ENCODE results near the gene PAPPA. TPM values are rescaled to one million over a fixed set of nuclear protein-coding genes. Genes with fewer than 3 reads are reported as not detected.

PAPPA gene
- total RNA-seq, 2 experiments from 2014 or later: not detected

DNA sequence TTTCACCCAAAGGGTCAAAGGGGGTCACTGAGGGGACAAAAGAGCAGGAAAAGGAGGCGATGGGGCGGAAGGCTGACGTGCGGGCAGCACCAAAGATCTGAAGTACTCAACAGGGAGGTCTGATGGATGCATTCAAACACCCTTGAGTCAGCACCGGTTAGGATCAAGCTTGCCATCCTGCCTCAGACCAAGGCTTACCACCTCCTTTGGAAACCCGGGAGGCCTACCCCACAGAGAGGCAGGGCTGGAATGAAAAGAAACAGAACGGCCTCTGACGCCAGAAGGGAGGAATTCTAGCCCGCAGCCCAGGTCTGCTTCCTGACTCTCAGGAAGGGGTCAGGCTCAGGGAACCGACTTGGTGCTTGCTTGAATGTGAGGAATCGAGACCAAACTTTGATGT lies 125.6 kb downstream of the PAPPA start:
- H3K9me3 Mint-ChIP-seq: no peaks in the 10 kb centered on the region
- H3K4me1 Mint-ChIP-seq (ENCODE audit: low read depth): no peaks in the 10 kb centered on the region
- H3K4me3 Mint-ChIP-seq: no peak overlapping the region
- H3K27ac Mint-ChIP-seq: no peak overlapping the region
- peaks cover 10% of the 10 kb centered on the region for H3K27me3 Mint-ChIP-seq
- no peak for DNase-seq
- ChIA-PET POLR2A (no interaction called here), CTCF (no interaction called here)
- no peaks in the 10 kb centered on the region for H3K36me3 Mint-ChIP-seq
- intact Hi-C loops (cut with micrococcal nuclease): no loop called here

DNA sequence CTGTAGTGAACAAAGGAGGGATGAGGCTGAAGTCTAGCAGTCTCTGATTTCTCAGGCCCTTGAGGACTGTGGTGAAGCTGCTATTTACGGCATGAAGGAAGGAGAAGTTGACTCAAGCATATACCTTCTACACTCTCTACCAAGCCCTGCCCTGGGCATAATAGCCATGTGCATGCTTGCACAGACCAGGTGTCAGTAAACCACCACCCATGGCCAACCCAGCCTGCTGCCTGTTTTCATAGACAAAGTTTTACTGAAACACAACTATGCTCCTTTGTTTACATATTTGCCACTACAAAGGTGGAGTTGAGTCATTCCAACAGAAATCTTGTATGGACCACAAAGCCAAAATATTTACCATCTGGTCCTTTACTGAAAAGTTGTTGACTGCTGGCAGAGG lies 126.9 kb downstream of the PAPPA start:
- no peak overlapping the region for H3K4me3 Mint-ChIP-seq
- intact Hi-C loops (cut with micrococcal nuclease): no loop called here
- ChIA-PET POLR2A (no interaction called here), CTCF (no interaction called here)
- no peak for DNase-seq
- H3K27ac Mint-ChIP-seq: no peak overlapping the region
- H3K4me1 Mint-ChIP-seq (ENCODE audit: low read depth): no peaks in the 10 kb centered on the region
- H3K36me3 Mint-ChIP-seq: no peaks in the 10 kb centered on the region
- H3K27me3 Mint-ChIP-seq: peaks cover 5% of the 10 kb centered on the region
- no peaks in the 10 kb centered on the region for H3K9me3 Mint-ChIP-seq

DNA sequence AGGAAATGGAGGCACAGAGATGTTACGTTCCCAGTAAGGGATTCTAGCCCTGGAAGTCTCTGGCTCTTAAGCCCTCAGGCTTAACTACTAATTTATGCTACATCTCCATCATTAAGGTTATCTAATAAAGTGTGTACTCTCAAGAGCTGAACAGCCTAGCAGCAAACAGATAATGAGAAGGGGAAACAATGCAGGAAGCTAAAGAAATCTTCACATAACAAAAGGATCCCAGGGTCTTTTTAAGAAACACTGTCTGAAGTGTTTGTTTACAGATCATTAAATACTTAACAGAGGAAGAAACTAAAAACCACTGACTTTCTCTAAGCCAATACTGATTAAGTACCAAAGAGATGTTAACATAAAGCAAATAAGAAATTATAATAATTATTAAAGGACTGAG lies 129.0 kb downstream of the PAPPA start:
- no peak overlapping the region for H3K27ac Mint-ChIP-seq
- no peaks in the 10 kb centered on the region for H3K9me3 Mint-ChIP-seq
- no peak for DNase-seq
- H3K27me3 Mint-ChIP-seq: peaks cover 4% of the 10 kb centered on the region
- POLR2A ChIA-PET: no interaction called here
- no peak overlapping the region for H3K4me3 Mint-ChIP-seq
- CTCF ChIA-PET: no interaction called here
- intact Hi-C loops (cut with micrococcal nuclease): no loop called here
- H3K4me1 Mint-ChIP-seq (ENCODE audit: low read depth): no peaks in the 10 kb centered on the region
- H3K36me3 Mint-ChIP-seq: no peaks in the 10 kb centered on the region

DNA sequence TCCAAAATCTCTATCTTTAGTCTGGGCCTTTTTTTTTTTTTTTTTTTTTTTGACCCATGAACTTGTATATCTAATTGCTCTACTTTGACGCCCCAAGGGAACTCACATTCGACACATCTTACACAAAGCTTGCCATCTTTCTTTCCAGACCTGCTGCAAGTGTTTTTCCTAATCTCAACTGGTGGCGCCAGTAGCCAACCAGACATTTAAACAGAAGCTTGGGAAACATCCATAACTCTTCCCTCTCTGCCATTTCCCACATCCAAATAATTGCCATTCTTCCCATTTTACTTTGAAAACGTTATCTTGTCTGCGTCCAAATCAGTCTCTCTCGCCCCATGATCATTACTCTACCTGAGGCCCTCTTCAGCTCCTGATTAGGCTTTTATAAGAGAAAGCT lies 130.9 kb downstream of the PAPPA start:
- Mint-ChIP-seq H3K4me1 (ENCODE audit: low read depth) (no peaks in the 10 kb centered on the region), H3K9me3 (no peaks in the 10 kb centered on the region), H3K27ac (no peak overlapping the region), H3K36me3 (no peaks in the 10 kb centered on the region), H3K27me3 (peaks cover 2% of the 10 kb centered on the region), H3K4me3 (no peak overlapping the region)
- CTCF ChIA-PET: no interaction called here
- POLR2A ChIA-PET: no interaction called here
- DNase-seq: no peak
- intact Hi-C loops (cut with micrococcal nuclease): no loop called here

DNA sequence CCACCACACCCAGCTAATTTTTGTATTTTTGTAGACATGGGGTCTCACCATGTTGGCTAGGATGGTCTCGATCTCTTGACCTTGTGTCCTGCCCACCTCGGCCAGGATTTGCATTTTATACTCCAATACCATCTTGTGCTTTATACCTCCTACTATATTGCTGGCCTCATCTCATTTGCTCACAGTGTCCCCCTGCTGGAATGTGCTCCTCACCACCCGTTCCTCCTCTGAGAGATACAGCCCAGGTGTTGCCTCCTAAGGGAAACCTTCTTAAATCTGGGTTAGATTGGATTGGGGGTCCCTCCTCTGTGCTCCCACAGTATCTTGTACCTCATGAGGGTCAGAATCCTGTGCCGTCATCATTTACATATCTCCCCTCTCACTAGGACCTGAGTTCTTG lies 131.7 kb downstream of the PAPPA start:
- Mint-ChIP-seq H3K4me3 (no peak overlapping the region), H3K27me3 (peaks cover 2% of the 10 kb centered on the region), H3K36me3 (no peaks in the 10 kb centered on the region), H3K4me1 (ENCODE audit: low read depth) (no peaks in the 10 kb centered on the region), H3K9me3 (no peaks in the 10 kb centered on the region), H3K27ac (no peak overlapping the region)
- no peak for DNase-seq
- POLR2A ChIA-PET: no interaction called here
- intact Hi-C loops (cut with micrococcal nuclease): no loop called here
- CTCF ChIA-PET: no interaction called here

DNA sequence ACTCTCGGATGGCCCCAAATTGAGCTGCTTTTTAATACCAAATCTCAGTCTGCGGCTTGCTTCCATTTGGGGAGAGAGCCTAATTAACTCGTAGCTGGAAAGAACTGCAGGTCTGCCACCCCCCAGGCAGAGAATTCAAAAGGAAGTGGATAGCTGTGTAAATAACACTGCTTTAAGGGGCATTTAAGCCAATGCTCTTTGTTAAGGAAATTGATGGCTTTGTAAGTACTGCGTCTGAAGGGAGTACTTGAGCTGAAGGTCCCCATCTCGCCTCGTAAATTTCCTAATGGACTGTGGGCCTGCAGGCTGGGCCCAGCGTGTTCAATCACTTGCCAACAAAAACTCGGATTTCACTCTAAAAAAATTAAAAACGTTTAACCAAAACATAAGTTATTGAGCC lies 132.7 kb downstream of the PAPPA start:
- no peak for DNase-seq
- intact Hi-C loops (cut with micrococcal nuclease): no loop called here
- Mint-ChIP-seq H3K27ac (no peak overlapping the region), H3K9me3 (no peaks in the 10 kb centered on the region), H3K4me1 (ENCODE audit: low read depth) (no peaks in the 10 kb centered on the region), H3K36me3 (no peaks in the 10 kb centered on the region), H3K4me3 (no peak overlapping the region), H3K27me3 (peaks cover 2% of the 10 kb centered on the region)
- POLR2A ChIA-PET: no interaction called here
- CTCF ChIA-PET: no interaction called here

DNA sequence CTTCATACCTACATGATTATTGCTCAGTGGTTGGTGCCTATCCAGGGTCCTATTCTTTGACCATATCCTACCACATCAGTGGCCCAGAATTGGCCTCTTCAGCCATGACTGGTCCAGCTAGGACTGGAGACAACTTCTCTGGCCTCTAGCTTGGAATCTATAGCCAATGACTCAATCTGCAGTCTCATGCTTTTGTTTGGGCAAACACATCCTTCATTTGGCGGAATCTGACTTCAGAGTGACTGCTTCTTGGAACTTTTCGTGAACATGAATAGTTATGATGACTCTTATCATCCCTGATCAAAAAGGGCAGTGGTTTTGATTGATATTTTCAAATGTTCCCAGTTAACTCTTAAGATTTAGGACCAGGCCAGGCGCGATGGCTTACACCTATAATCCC lies 134.1 kb downstream of the PAPPA start:
- no peak for DNase-seq
- no peaks in the 10 kb centered on the region for H3K9me3 Mint-ChIP-seq
- no peaks in the 10 kb centered on the region for H3K4me1 Mint-ChIP-seq (ENCODE audit: low read depth)
- H3K27ac Mint-ChIP-seq: no peak overlapping the region
- H3K27me3 Mint-ChIP-seq: peaks cover 2% of the 10 kb centered on the region
- POLR2A ChIA-PET: no interaction called here
- H3K36me3 Mint-ChIP-seq: no peaks in the 10 kb centered on the region
- intact Hi-C loops (cut with micrococcal nuclease): no loop called here
- CTCF ChIA-PET: no interaction called here
- H3K4me3 Mint-ChIP-seq: no peak overlapping the region

DNA sequence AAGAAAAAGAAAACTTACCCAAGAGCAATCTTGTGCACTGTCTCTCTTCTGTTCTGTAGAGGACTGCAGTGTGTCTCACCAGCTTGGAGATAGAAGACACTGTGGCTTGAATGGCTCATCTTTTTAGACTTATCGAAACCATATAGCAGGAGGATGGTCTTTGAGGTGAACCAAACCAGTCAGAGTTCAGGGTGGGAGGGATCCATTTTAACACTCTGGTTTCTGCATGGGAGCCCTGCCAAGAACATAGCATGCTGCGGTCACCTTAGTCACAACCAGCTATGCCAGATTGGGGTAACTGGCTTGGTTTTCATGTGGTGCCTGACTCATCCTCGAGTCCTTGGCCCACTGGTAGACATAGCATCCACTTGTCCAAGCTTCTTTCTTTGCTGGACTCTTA lies 135.1 kb downstream of the PAPPA start:
- Mint-ChIP-seq H3K27me3 (peaks cover 2% of the 10 kb centered on the region), H3K27ac (no peak overlapping the region), H3K4me3 (no peak overlapping the region), H3K9me3 (no peaks in the 10 kb centered on the region), H3K4me1 (ENCODE audit: low read depth) (no peaks in the 10 kb centered on the region), H3K36me3 (no peaks in the 10 kb centered on the region)
- DNase-seq: no peak
- ChIA-PET CTCF (no interaction called here), POLR2A (no interaction called here)
- intact Hi-C loops (cut with micrococcal nuclease): no loop called here

DNA sequence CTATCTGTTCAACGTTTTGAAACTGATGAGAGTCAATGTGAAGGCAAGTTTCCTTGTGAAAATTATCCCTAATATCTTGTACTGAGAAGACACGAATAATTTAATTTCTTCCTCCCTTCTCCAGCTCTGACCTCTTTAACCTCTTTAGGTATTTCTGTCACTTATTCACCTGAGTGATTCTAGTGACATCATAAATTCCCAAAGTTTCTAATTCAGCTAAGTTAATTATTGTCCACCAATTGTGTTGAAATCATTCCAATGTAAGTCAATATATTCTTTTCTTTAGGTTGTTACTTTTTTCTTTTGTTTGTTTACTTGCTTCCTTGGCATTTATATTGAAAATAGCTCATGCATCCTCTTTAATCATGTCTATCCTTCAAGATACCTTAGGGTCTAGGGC lies 143.8 kb downstream of the PAPPA start:
- Mint-ChIP-seq H3K36me3 (no peaks in the 10 kb centered on the region), H3K27ac (no peak overlapping the region), H3K9me3 (peaks cover 6% of the 10 kb centered on the region), H3K4me1 (ENCODE audit: low read depth) (no peaks in the 10 kb centered on the region), H3K27me3 (peaks cover 5% of the 10 kb centered on the region), H3K4me3 (no peak overlapping the region)
- intact Hi-C loops (cut with micrococcal nuclease): no loop called here
- ChIA-PET POLR2A (no interaction called here), CTCF (no interaction called here)
- no peak for DNase-seq

DNA sequence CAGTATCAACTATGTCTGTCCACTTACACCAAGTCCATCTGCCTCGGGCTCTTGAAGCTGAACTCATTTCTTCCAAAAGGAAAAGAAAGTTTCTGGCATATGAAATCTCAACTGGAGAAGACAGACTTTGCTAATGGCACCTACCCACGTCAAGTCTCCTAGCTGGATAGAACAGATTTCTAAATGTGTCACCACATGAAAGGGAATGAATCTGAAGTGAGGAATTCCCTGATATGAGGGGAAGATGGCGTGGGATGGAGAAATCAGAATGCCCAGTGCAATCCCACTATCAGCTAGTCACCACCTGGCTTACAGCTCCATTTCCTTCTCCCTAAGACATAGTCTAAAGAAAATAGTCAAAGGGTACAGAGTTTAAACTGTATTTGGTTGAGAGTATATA lies 144.7 kb downstream of the PAPPA start:
- DNase-seq: no peak
- H3K27me3 Mint-ChIP-seq: peaks cover 8% of the 10 kb centered on the region
- ChIA-PET CTCF (no interaction called here), POLR2A (no interaction called here)
- intact Hi-C loops (cut with micrococcal nuclease): no loop called here
- no peak overlapping the region for H3K4me3 Mint-ChIP-seq
- H3K4me1 Mint-ChIP-seq (ENCODE audit: low read depth): no peaks in the 10 kb centered on the region
- H3K9me3 Mint-ChIP-seq: peaks cover 6% of the 10 kb centered on the region
- no peak overlapping the region for H3K27ac Mint-ChIP-seq
- no peaks in the 10 kb centered on the region for H3K36me3 Mint-ChIP-seq

DNA sequence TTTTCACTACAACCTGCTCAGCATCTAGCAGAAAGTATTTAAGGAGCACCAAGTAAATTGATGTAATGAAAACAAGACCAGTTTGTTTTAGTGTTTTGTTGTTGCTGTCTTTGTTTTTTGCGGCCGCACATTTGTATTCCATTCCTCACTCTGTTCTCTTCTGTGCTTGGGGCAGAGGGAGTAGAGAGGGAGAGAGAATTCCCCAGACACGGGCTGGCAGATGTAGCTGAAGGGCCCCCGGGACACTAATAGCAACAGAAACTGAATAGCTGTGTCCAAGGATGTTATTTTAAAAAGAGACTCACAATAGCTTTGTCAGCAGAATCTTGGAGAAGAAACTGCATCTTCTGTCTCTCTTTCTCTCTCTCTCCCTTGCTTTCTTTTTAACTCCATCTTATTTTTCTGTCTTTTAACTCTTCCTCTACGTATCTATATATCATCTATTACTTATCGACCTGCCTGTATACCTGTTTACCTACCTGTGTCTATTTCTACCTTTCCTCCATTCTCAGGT lies 145.3 kb downstream of the PAPPA start:
- Mint-ChIP-seq H3K27me3 (peaks cover 8% of the 10 kb centered on the region), H3K9me3 (peaks cover 6% of the 10 kb centered on the region), H3K27ac (no peak overlapping the region), H3K4me3 (no peak overlapping the region), H3K4me1 (ENCODE audit: low read depth) (no peaks in the 10 kb centered on the region), H3K36me3 (no peaks in the 10 kb centered on the region)
- ChIA-PET CTCF (no interaction called here), POLR2A (interaction anchor here (0.6 kb wide), 1 partner anchor 396 kb away, joined by 4 read pairs; no protein-coding TSS in a partner anchor)
- intact Hi-C loops (cut with micrococcal nuclease): no loop called here
- DNase-seq: no peak

DNA sequence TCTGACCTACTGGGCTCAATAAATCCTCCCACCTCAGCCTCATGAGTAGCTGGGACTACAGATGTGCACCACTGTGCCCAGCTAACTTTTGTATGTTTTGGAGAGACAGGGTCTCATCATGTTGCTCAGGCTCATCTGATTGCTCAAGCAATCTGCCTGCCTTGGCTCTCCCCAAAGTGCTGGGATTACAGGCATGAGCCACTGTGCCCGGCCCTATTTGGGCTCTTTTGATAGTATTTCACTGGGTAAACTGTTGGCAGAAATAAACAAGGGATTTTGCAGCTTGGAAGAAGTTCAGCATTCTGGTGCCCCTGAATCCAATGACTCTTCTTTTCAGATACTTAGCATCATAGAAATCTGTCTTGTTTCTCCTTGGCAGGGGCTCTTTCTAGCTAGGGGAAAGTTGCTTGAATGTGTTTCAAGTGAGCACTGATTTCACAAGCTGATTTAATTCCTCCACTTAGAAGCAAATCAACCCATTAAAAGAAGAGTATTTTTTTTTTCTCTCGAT lies 146.8 kb downstream of the PAPPA start:
- Mint-ChIP-seq H3K4me3 (no peak overlapping the region), H3K36me3 (no peaks in the 10 kb centered on the region), H3K4me1 (ENCODE audit: low read depth) (no peaks in the 10 kb centered on the region), H3K9me3 (peaks cover 6% of the 10 kb centered on the region), H3K27ac (no peak overlapping the region), H3K27me3 (peaks cover 8% of the 10 kb centered on the region)
- CTCF ChIA-PET: no interaction called here
- intact Hi-C loops (cut with micrococcal nuclease): no loop called here
- DNase-seq: no peak
- POLR2A ChIA-PET: no interaction called here

DNA sequence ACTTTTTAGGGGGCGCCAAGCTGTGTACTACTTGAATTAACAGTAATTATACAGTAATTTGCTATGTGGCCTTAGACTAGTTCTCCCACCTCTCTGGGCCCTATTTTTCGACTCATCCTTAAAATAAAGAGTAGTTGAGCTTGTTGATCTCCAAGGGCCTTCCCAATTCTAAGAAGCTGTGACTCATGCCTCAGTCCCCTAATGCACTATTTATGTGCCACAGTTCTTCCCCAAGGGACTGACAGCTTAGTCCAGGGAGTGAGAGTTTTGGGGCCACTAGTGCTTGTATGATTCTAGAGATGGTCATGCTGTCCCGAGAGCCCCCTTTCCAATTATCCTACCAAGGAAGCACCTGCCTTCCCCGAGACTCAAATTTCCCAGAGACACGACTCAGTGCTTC lies 149.7 kb downstream of the PAPPA start:
- ChIA-PET POLR2A (no interaction called here), CTCF (no interaction called here)
- no peaks in the 10 kb centered on the region for H3K4me1 Mint-ChIP-seq (ENCODE audit: low read depth)
- no peaks in the 10 kb centered on the region for H3K36me3 Mint-ChIP-seq
- intact Hi-C loops (cut with micrococcal nuclease): no loop called here
- H3K27me3 Mint-ChIP-seq: peaks cover 7% of the 10 kb centered on the region
- no peaks in the 10 kb centered on the region for H3K9me3 Mint-ChIP-seq
- H3K4me3 Mint-ChIP-seq: no peak overlapping the region
- no peak overlapping the region for H3K27ac Mint-ChIP-seq
- DNase-seq: no peak

Measured in activated CD4-positive, alpha-beta memory T cell treated with anti-CD3 and anti-CD28 coated beads for 36 hours (primary cell).